Testis (tissue), 2 donors: ENCODE data around the gene NAV3.

Experiments used
- POLR2A ChIP-seq: fragments of 450-650 bp; IDR thresholded peaks from one replicate; pipeline ENCODE4 v1.6.1; 2017; ENCODE audit warnings: antibody characterized with exemption, mild to moderate bottlenecking, moderate library complexity
- TF ChIP-seq, protein P1 (sequence below), 3 experiments: fragments of 450-650 bp in 2 of 3; fragments of 200-600 bp in 1 of 3; sonication (generic) in 1 of 3; IDR thresholded peaks; one replicate each; pipeline ENCODE4 v1.5.1; 2016 to 2019; ENCODE audit warnings: antibody characterized with exemption in 3 of 3, mild to moderate bottlenecking in 2 of 3, moderate library complexity in 1 of 3

DNA sequence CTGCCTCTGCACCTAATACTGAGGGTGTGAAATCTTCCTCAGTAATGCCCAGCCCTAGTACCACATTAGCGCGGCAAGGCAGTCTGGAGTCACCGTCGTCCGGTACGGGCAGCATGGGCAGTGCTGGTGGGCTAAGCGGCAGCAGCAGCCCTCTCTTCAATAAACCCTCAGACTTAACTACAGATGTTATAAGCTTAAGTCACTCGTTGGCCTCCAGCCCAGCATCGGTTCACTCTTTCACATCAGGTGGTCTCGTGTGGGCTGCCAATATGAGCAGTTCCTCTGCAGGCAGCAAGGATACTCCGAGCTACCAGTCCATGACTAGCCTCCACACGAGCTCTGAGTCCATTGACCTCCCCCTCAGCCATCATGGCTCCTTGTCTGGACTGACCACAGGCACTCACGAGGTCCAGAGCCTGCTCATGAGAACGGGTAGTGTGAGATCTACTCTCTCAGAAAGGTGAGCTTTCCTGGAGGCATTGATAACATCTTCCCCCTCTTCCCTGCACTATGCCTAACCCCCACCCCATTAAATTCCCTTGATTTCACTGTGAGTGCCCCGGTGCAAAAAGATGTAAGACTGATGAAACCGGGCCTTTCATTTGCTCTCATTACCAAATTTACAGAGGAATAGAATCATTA lies 291.4 kb downstream of the NAV3 start:
- TF ChIP-seq, protein P1, sequence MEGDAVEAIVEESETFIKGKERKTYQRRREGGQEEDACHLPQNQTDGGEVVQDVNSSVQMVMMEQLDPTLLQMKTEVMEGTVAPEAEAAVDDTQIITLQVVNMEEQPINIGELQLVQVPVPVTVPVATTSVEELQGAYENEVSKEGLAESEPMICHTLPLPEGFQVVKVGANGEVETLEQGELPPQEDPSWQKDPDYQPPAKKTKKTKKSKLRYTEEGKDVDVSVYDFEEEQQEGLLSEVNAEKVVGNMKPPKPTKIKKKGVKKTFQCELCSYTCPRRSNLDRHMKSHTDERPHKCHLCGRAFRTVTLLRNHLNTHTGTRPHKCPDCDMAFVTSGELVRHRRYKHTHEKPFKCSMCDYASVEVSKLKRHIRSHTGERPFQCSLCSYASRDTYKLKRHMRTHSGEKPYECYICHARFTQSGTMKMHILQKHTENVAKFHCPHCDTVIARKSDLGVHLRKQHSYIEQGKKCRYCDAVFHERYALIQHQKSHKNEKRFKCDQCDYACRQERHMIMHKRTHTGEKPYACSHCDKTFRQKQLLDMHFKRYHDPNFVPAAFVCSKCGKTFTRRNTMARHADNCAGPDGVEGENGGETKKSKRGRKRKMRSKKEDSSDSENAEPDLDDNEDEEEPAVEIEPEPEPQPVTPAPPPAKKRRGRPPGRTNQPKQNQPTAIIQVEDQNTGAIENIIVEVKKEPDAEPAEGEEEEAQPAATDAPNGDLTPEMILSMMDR (IDR thresholded peaks at IDR 0.05), result no peak
- no peak for TF ChIP-seq POLR2A
